Right ventricle myocardium superior (tissue), 1 donor: Measurements from ENCODE around the gene ADAT3. TPM values are rescaled to one million over a fixed set of nuclear protein-coding genes. Genes with fewer than 3 reads are reported as not detected.

Source experiments
- ATAC-seq: fragments of 200-7000 bp; cut with Tn5 transposase; one replicate; pipeline ENCODE4 v1.9.1; 2020; ENCODE audit warnings: mild to moderate bottlenecking; ENCODE audit not compliant: poor library complexity
- DNase-seq: peaks from one replicate; pipeline ENCODE4 v3.0.0-alpha.2; 2020
- intact Hi-C: fragments of 100-400 bp; cut with DNase I; formaldehyde crosslinking; loops from one replicate; pipeline ENCODE4 v1.11.2; 2022
- total RNA-seq: library from RNA; stranded (reverse); fragmentation: NEBNext Ultra II Directional; extraction: Animal tissue kit (Norgen Biotek cat#: 25700); gene quantifications from one replicate; pipeline ENCODE4 v1.2.1, GENCODE V29; 2021
- donor health status: DM: no; HTN: yes; CAD: no; lungs with severe emphysema.

Gene ADAT3
- total RNA-seq, 1 donor from 2014 or later = 2.1 TPM

- ATAC-seq = no peak
- intact Hi-C loops = no loop called here
Observed at GRCh38 chr19:1944088-1944915, 39.1 kb downstream of the ADAT3 start.

GRCh38 chr19:1944916-1945561 is 39.8 kb downstream of the ADAT3 start:
- intact Hi-C loops = no loop called here
- ATAC-seq = no peak
- DNase-seq = no peak

More at GRCh38 chr19:1944088-1944915, 39.1 kb downstream of the ADAT3 start:
- DNase-seq = no peak

GRCh38 chr19:1945899-1946298 is 40.7 kb downstream of the ADAT3 start:
- ATAC-seq (no peak), DNase-seq (peak; percentile 58)
- intact Hi-C loops = no loop called here

GRCh38 chr19:1947651-1948209 is 42.5 kb downstream of the ADAT3 start:
- intact Hi-C loops = no loop called here
- no peak for ATAC-seq
- DNase-seq = no peak

- DNase-seq = no peak
- no peak for ATAC-seq
- intact Hi-C loops = no loop called here
Observed at GRCh38 chr19:1949304-1950101, 44.3 kb downstream of the ADAT3 start.

GRCh38 chr19:1950640-1951039 is 45.4 kb downstream of the ADAT3 start:
- intact Hi-C loops = no loop called here
- no peak for ATAC-seq
- DNase-seq = no peak

- intact Hi-C loops = no loop called here
- DNase-seq (no peak), ATAC-seq (no peak)
Observed at GRCh38 chr19:1952635-1953034, 47.4 kb downstream of the ADAT3 start.

- DNase-seq = no peak
- intact Hi-C loops = no loop called here
- ATAC-seq = no peak
Observed at GRCh38 chr19:1953037-1953436, 47.8 kb downstream of the ADAT3 start.

- intact Hi-C loops = no loop called here
- ATAC-seq (no peak), DNase-seq (no peak)
Observed at GRCh38 chr19:1953441-1954094, 48.4 kb downstream of the ADAT3 start.

GRCh38 chr19:1954532-1954933 is 49.3 kb downstream of the ADAT3 start:
- DNase-seq = no peak
- no peak for ATAC-seq

GRCh38 chr19:1955171-1956121 is 50.2 kb downstream of the ADAT3 start:
- DNase-seq = no peak
- intact Hi-C loops = no loop called here
- no peak for ATAC-seq

More at GRCh38 chr19:1954532-1954933, 49.3 kb downstream of the ADAT3 start:
- intact Hi-C loops = no loop called here

GRCh38 chr19:1956122-1956494 is 50.9 kb downstream of the ADAT3 start:
- no peak for ATAC-seq
- intact Hi-C loops = no loop called here
- DNase-seq = no peak

GRCh38 chr19:1956868-1957492 is 51.8 kb downstream of the ADAT3 start:
- ATAC-seq = peak; percentile 68
- intact Hi-C loops = no loop called here
- no peak for DNase-seq

- DNase-seq (no peak), ATAC-seq (no peak)
- intact Hi-C loops = no loop called here
Observed at GRCh38 chr19:1957562-1958248, 52.5 kb downstream of the ADAT3 start.

- ATAC-seq = no peak
- DNase-seq = no peak
Observed at GRCh38 chr19:1959928-1960589, 54.9 kb downstream of the ADAT3 start.

More at GRCh38 chr19:1959928-1960589, 54.9 kb downstream of the ADAT3 start:
- intact Hi-C loops = no loop called here
